HG03196 (cell line): Measurements from ENCODE around the gene NKIRAS2.

Experiments
- ATAC-seq: cut with Tn5 transposase; IDR thresholded peaks from one replicate; pipeline ENCODE4 v1.9.1; 2021; ENCODE audit not compliant: unreplicated experiment

NKIRAS2 gene

GRCh38 chr17:42019509-42020404 is at the start of gene NKIRAS2:
NKIRAS2 (plus strand) TSS chr17:42020090; CDS start chr17:42021578, 1,488 bp downstream.
- peak; percentile 57 for ATAC-seq

- ATAC-seq: no peak
Measured at GRCh38 chr17:41970901-41971331, 49.0 kb upstream of the NKIRAS2 start.

DNA sequence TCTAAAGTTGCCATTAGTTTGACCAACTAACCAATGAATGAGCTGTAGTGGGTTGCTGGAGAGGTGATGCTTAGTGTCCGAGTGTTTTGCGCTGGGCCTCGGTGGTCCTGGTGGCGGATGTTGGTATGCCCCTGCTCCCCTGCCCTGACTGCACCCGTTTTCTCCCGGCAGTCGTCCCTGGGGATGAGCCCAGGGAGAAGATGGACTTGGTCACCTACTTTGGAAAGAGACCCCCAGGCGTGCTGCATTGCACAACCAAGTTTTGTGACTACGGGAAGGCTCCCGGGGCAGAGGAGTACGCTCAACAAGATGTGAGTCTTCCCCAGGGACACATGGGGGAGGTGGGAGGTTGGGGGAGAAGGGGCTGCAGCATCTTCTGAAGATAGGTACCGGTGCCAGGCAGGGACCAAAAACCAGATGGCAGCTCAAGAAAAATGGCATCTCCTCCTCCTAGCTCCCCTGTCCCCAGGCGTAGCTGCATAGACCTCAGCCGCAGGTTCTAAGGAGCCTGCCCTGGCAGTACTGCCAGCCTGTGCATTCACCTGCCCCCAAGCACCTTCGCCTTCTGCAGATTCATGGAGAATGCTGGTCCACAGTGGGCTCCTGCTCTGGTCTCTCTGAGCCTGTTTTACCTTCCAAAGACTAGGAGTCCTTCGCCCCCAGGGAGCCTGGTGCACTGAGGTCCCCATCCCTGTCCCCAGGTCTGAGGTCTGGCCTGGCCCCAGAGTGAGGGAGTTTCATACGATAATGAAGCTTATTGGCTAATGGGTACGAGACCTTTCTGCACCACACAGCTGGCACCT is 48.0 kb upstream of the NKIRAS2 start:
- no peak for ATAC-seq

GRCh38 chr17:41972571-41973407 is 47.1 kb upstream of the NKIRAS2 start:
- peak; percentile 42 for ATAC-seq

DNA sequence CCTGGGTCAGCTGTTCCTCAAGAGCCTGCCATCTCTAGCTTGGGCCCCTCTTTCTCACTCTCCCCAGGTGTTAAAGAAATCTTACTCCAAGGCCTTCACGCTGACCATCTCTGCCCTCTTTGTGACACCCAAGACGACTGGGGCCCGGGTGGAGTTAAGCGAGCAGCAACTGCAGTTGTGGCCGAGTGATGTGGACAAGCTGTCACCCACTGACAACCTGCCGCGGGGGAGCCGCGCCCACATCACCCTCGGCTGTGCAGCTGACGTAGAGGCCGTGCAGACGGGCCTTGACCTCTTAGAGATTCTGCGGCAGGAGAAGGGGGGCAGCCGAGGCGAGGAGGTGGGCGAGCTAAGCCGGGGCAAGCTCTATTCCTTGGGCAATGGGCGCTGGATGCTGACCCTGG is 46.5 kb upstream of the NKIRAS2 start:
- no peak for ATAC-seq

- no peak for ATAC-seq
Measured at GRCh38 chr17:41974031-41974430, 45.9 kb upstream of the NKIRAS2 start.

DNA sequence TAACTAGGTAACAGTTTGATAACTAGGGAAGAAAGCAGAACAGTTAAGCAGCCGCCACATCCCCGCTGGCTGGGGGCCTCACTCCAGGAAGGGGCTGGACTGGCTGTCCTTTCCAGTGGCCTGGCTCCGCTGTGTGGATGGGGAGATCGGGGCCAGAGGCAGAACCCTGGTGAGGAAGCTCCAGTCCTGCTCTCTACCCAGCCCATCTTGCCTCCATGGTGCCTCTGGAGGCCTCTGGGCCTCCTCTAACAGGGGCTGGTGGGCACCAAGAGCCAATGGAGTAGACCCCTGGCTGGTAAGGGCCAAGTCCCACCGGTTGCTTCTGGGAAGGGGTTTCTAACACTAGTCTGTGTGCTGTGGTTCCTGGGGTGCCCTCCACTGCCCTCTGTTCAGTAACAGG is 45.2 kb upstream of the NKIRAS2 start:
- no peak for ATAC-seq

DNA sequence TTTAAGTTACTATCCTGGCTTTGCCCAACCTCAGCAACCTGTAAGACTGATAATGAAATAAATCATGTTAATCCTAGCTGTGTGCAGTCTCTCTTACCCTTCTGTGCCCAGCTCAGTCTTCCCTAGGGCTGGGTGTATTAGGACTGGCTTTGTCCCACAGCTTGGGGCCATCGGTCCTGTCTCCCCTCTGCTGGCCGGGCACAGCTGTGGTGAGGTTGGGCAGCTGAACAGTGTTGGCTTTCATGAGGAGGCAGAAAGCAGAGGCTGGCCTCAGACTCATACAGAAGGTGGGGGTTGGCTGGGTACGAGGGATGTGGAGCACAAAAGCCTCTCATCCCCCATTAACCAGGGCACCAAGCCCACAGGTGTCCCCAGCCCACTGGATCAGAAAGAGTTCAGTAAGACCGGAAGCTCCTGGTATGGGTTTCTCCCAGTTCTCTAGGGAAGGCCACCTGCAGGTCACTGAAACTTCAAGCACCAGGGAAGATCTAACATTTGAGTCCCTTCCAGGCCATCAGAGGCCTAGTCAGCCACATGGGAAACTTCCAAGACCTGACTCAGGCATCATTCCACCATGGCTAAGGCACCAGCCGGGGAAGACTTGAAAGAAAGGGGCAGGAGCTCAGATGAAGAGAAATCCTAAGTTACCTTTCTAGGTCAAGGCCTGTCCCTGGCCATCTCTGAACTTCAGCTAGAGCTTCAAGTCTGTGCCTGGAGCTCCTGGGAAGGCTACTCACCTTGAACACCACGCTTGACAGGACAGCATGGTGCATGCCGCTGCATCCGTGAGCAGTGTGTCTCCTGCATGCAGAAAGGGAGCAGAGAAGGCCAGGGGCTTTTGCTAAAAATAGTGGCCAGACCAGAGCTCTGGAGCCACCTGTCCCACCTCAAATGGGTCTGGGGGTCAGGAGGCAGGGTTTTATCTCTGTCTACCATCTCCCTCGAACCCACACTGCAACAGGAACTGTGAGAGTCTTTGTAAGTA is 44.5 kb upstream of the NKIRAS2 start:
- no peak for ATAC-seq

- no peak for ATAC-seq
Measured at GRCh38 chr17:41976142-41976768, 43.6 kb upstream of the NKIRAS2 start.

- ATAC-seq: no peak
Measured at GRCh38 chr17:41977991-41978390, 41.9 kb upstream of the NKIRAS2 start.

GRCh38 chr17:41982026-41982760 is 37.7 kb upstream of the NKIRAS2 start:
- no peak for ATAC-seq

DNA sequence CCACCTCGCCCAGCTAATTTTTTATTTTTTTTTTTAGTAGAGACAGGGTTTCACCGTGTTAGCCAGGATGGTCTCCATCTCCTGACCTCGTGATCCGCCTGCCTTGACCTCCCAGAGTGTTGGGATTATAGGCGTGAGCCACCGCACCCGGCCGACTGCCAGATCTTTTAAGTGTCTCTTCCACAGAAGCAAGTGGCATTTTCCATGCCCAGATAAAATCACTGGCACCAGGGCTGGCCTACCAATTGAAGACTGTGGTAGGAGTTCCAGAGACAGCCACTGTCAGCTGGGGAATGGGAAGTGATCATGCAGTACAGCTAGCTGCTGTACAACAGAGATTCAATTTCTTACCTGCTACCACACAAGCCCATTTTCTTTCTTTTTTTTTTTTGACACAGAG is 35.4 kb upstream of the NKIRAS2 start:
- ATAC-seq: no peak

DNA sequence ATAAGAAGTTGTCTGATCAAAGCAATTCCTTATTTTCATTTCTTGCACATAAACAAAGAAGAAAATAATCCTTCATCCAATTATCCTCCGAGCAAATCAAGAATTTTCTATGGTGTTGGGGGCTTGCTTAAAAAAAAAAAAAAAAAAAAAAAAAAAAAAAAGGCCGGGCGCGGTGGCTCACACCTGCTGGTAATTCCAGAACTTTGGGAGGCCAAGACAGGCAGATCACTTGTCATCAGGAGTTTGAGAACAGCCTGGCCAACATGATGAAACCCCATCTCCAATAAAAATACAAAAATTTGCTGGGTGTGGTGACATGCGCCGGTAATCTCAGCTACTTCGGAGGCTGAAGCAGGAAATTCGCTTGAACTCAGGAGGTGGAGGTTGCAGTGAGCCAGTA is 34.0 kb upstream of the NKIRAS2 start:
- no peak for ATAC-seq

GRCh38 chr17:41986634-41987033 is 33.3 kb upstream of the NKIRAS2 start:
- no peak for ATAC-seq

GRCh38 chr17:41987642-41988041 is 32.2 kb upstream of the NKIRAS2 start:
- no peak for ATAC-seq

GRCh38 chr17:41988418-41988817 is 31.5 kb upstream of the NKIRAS2 start:
- ATAC-seq: no peak

DNA sequence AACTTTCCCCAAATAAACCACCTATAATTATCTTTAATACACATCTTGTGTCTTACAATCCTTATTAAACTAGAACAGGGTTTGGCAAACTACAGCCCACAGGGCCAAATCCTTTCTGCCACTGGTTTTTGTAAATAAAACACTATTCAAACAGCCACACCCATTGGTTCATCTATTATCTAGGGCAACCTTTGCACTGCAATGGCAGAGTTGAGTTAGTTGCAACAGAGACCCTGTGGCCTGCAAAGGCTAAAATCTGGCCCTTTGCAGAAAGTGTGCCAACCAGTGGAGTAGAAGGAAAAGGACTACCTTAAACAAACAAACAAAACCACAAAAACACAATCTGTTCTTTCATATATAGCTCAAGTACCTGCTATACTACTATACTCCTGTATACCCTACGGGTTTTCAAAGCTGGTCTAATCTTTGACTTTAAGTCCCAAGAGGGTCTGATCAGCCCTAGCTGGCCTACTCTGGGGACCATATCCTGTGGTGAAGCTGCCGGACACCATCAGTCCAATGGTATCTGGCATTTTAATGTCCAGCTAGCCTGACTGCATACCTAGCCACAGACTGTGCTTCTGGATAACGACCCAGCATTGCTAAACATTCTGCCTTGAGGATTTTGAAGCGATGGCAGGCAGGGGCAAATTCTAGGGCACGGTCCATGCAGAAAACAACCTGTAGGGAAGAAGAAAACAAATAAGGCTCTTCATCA is 30.0 kb upstream of the NKIRAS2 start:
- no peak for ATAC-seq

DNA sequence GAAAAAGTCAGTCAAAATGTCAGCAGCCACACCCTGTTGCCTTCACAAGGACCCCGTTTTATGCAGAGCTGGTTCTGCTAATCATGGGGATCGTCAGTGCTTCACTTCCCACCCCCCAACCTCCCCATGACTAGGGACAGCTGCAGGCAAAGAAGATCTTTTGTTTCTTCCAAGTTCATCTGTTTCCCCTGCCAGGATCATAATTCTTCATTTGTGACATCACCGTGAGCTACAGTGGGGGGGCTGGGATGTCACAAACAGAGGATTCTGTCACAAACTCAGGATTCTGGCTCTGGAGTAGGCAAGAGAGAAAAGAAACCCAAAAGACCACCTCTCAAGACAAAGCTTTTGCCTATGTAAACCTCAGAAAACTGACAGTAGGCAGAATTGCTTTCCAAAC is 27.3 kb upstream of the NKIRAS2 start:
- ATAC-seq: no peak
